GM10847 (cell line): ENCODE measurements around the gene HIVEP1.

Source experiments
- POLR2A ChIP-seq: IDR thresholded peaks from 2 replicates; pipeline ENCODE4 v1.6.1; 2011; ENCODE audit not compliant: insufficient read length; ENCODE audit errors: extremely low read depth

Gene HIVEP1

GRCh38 chr6:12132351-12133222 is 120.5 kb downstream of the HIVEP1 start:
- TF ChIP-seq POLR2A: no peak

- no peak for TF ChIP-seq POLR2A
These were observed 122.5 kb downstream of the HIVEP1 start for GRCh38 chr6:12134581-12134980.

GRCh38 chr6:12134991-12135390 is 122.9 kb downstream of the HIVEP1 start:
- TF ChIP-seq POLR2A: no peak

GRCh38 chr6:12136905-12137304 is 124.8 kb downstream of the HIVEP1 start:
- TF ChIP-seq POLR2A: no peak

GRCh38 chr6:12137480-12137879 is 125.4 kb downstream of the HIVEP1 start:
- TF ChIP-seq POLR2A: no peak

GRCh38 chr6:12138381-12138780 is 126.3 kb downstream of the HIVEP1 start:
- no peak for TF ChIP-seq POLR2A

GRCh38 chr6:12138936-12139335 is 126.8 kb downstream of the HIVEP1 start:
- no peak for TF ChIP-seq POLR2A

- no peak for TF ChIP-seq POLR2A
These were observed 135.6 kb downstream of the HIVEP1 start for GRCh38 chr6:12147557-12148316.

- no peak for TF ChIP-seq POLR2A
These were observed 136.2 kb downstream of the HIVEP1 start for GRCh38 chr6:12148317-12148801.

- no peak for TF ChIP-seq POLR2A
These were observed 136.7 kb downstream of the HIVEP1 start for GRCh38 chr6:12148841-12149240.

GRCh38 chr6:12149944-12150510 is 137.9 kb downstream of the HIVEP1 start:
- TF ChIP-seq POLR2A: no peak

- TF ChIP-seq POLR2A: no peak
These were observed 138.8 kb downstream of the HIVEP1 start for GRCh38 chr6:12150812-12151432.

- TF ChIP-seq POLR2A: no peak
These were observed 139.3 kb downstream of the HIVEP1 start for GRCh38 chr6:12151433-12151820.

GRCh38 chr6:12152023-12152970 is 140.2 kb downstream of the HIVEP1 start:
- TF ChIP-seq POLR2A: no peak

- TF ChIP-seq POLR2A: no peak
These were observed 146.7 kb downstream of the HIVEP1 start for GRCh38 chr6:12158686-12159415.
